Measurements from ENCODE around the gene GPC6.

The GPC6 gene

GRCh38 chr13:94145966-94146365 lies 919.4 kb downstream of the GPC6 start:
- DNase-seq: no peak

GRCh38 chr13:94153586-94153985 lies 927.0 kb downstream of the GPC6 start:
- DNase-seq: no peak

- no peak for DNase-seq
Measured at GRCh38 chr13:94154367-94154766, 927.8 kb downstream of the GPC6 start.

GRCh38 chr13:94157705-94158218 lies 931.2 kb downstream of the GPC6 start:
- no peak for DNase-seq

- DNase-seq: peak; percentile 27
Measured at GRCh38 chr13:94160875-94161274, 934.3 kb downstream of the GPC6 start.

- DNase-seq: no peak
Measured at GRCh38 chr13:94162289-94162688, 935.7 kb downstream of the GPC6 start.

- DNase-seq: no peak
Measured at GRCh38 chr13:94163535-94163934, 936.9 kb downstream of the GPC6 start.

- DNase-seq: no peak
Measured at GRCh38 chr13:94168783-94169453, 942.3 kb downstream of the GPC6 start.

- no peak for DNase-seq
Measured at GRCh38 chr13:94169454-94170144, 943.0 kb downstream of the GPC6 start.

- DNase-seq: no peak
Measured at GRCh38 chr13:94170145-94170571, 943.6 kb downstream of the GPC6 start.

- no peak for DNase-seq
Measured at GRCh38 chr13:94172416-94172815, 945.8 kb downstream of the GPC6 start.

- DNase-seq: no peak
Measured at GRCh38 chr13:94173312-94173854, 946.8 kb downstream of the GPC6 start.

GRCh38 chr13:94174009-94174408 lies 947.4 kb downstream of the GPC6 start:
- no peak for DNase-seq

GRCh38 chr13:94175076-94175475 lies 948.5 kb downstream of the GPC6 start:
- no peak for DNase-seq

- no peak for DNase-seq
Measured at GRCh38 chr13:94176561-94176960, 950.0 kb downstream of the GPC6 start.

- DNase-seq: no peak
Measured at GRCh38 chr13:94177041-94177440, 950.4 kb downstream of the GPC6 start.

- DNase-seq: peak; percentile 71
Measured at GRCh38 chr13:94178625-94179244, 952.1 kb downstream of the GPC6 start.

- DNase-seq: no peak
Measured at GRCh38 chr13:94181461-94182107, 955.0 kb downstream of the GPC6 start.

GRCh38 chr13:94182185-94182761 lies 955.7 kb downstream of the GPC6 start:
- no peak for DNase-seq

GRCh38 chr13:94186470-94186869 lies 959.9 kb downstream of the GPC6 start:
- DNase-seq: no peak

- no peak for DNase-seq
Measured at GRCh38 chr13:94188201-94188854, 961.7 kb downstream of the GPC6 start.

- peak; percentile 47 for DNase-seq
Measured at GRCh38 chr13:94192431-94192975, 965.9 kb downstream of the GPC6 start.
